ENCODE measurements around the gene LRP3.
"Not testable (repeated sequence)": the region's sequence is repeated elsewhere in the genome, so short reads cannot be mapped to it uniquely, and the experiment has no call there.

Gene LRP3

GRCh38 chr19:33216198-33216830 lies 22.2 kb downstream of the LRP3 start:
- DNase-seq (ENCODE audit: low read depth in 2 of 2): no peak

DNA sequence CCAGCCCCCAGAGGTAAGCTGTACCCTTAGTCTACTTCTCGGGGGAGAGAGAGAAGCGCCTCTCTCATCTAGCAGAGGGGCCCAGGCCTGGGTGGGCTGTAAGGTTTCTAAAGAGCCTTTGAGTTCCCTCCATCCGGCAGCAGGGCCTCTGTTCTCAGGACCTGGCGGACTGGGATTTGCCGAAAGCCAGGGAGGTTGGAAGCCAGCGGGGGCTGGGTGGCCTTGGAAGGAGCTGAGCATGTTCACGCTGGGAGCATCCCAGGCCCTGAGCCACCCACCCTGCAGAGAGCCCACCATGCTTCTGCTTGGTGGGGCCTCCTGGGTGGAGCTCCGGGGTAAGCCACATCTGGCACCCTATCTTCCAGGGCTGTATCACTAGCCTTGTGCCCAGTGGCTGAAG lies 23.8 kb downstream of the LRP3 start:
- no peak for DNase-seq (ENCODE audit: low read depth in 2 of 2)

DNA sequence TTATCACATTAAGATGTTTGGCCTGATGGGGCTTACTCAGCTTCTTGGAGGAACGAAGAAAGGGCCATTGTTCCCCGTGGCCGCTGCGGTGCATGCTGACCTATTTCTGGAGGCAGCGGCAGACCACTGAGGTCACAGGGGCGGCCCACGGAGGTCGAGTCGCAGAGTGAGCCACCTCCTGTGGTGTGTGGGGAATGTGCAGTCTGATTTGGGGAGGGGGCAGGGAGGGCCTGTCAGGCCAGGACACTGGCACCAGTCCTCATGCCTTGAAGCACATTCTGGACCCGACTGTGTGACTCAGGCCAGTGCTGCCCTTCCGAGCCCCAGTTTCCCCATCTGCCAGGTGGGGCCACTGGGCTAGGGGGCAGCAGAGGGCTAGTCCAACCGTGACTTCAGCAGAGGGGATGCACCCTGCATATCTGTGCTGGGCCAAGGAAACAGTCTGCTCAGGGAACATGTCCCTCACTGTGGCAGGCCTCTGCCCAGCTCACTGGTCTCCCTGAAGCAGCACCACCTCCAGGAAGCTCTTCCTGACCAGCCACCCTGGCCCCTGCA lies 25.2 kb downstream of the LRP3 start:
- no peak for DNase-seq (ENCODE audit: low read depth in 2 of 2)

DNA sequence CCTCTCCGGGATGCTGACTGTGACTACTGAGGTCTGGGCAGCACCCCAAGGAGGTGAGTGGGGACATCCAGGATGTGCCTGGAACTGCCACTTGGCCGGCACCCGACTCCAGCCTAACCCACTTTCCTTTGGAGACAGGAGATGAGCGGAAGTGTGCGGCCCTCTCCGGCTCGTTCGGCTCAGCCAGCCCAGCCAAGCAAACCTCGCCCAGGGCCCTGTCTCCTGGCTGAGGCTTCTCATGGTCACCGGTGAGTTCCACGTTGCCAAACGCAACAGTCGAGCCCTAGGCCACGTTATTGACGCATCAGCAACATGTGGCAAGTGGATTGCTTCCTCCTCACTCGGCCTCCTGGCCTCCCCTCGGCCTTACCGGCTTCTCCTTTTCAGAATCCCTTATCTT lies 26.0 kb downstream of the LRP3 start:
- DNase-seq (ENCODE audit: low read depth in 2 of 2): no peak

DNA sequence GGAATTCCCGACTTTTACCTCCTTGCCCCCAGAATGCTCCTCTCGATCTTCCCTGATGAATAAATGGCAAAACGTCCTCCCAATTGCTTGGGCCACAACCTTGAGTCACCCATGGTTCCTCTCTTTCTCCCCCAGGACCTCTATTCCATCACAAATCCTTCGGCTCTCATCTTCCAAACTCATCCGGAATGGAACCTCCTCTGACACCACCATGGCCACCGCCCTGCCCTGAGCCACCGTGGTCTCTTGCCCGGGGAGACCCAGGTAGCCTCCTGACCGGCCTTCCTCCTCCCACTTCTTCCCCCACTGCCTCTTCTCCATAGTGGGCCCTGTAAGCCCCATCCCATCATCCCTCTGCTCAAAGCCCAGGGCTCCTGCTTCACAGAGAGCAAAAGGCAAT lies 26.6 kb downstream of the LRP3 start:
- DNase-seq (ENCODE audit: low read depth in 2 of 2): no peak

- no peak for DNase-seq (ENCODE audit: low read depth in 2 of 2)
Measured at GRCh38 chr19:33221638-33222037, 27.5 kb downstream of the LRP3 start.

DNA sequence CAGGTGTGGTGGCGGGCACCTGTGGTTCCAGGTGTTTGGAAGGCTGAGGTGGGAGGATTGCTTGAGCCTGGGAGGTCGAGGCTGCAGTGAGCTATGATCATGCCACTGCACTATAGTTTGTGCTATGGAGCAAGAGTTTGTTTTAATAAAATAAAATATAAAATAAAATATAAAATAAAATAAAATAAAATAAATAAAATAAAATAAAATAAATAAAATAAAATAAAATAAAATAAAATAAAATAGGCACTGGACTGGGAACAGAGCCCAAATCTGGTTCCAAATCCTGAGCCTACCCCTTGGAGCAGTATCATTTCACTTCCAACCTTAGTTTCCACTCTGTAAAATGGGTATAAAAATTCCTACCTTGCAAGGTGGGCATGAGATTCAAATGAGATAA lies 28.1 kb downstream of the LRP3 start:
- DNase-seq (ENCODE audit: low read depth in 2 of 2): not testable (repeated sequence)

GRCh38 chr19:33224694-33225457 lies 30.7 kb downstream of the LRP3 start:
- no peak for DNase-seq (ENCODE audit: low read depth in 2 of 2)

DNA sequence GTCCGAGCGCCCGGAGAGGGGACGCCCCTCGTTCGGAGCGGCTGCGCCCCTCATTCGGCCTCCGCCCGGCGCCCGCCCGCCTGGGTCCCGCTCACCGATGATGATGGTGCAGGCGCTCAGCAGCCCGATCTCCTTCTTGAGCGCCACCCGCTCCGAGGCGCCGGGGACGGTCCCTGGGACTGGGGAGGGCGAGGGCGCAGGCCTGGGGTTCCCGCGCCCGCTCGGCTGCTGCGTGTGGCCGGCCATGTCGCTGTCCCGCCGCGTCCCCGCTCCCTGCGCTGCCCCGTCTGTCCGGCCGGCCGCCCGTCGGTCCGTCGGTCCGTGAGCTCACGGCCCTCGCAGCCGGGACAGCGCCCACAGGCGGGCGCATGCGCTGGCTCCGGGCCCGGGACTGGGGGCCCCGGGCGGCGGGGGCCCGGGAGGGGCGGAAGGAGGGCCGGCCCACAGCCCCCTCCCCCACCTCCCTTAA lies 31.4 kb downstream of the LRP3 start, which contains the start of gene SLC7A10:
SLC7A10 (minus strand) TSS at position 393 of the 469 bp plus-strand sequence; CDS start at position 246, 147 bp downstream.
- no peak for DNase-seq (ENCODE audit: low read depth in 2 of 2)

GRCh38 chr19:33226550-33227241 lies 32.6 kb downstream of the LRP3 start:
- no peak for DNase-seq (ENCODE audit: low read depth in 2 of 2)

DNA sequence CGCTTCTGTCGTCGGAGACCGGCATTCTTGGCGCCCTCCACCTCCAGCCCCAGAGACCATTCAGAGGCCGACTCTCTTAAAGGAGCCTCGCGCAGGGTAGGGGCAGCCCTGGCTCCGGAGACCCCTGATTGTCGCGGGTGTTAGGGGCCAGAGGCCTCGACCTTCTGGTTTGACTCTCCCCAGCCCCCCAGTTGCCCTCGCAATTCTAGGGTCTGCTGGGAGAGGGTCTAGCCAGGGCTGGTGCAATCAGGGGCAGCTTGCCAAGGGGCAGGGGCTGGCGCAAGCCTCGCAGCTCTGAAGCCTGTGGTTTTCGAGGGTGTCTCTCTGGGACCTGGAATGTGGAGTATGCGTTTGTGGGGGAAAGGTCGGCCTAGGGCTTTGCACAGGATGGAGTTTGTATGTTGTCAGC lies 33.1 kb downstream of the LRP3 start:
- DNase-seq (ENCODE audit: low read depth in 2 of 2): no peak

- no peak for DNase-seq (ENCODE audit: low read depth in 2 of 2)
Measured at GRCh38 chr19:33227870-33228599, 33.9 kb downstream of the LRP3 start.

GRCh38 chr19:33229962-33230361 lies 35.8 kb downstream of the LRP3 start:
- no peak for DNase-seq (ENCODE audit: low read depth in 2 of 2)

- DNase-seq (ENCODE audit: low read depth in 2 of 2): no peak
Measured at GRCh38 chr19:33231511-33231910, 37.4 kb downstream of the LRP3 start.

DNA sequence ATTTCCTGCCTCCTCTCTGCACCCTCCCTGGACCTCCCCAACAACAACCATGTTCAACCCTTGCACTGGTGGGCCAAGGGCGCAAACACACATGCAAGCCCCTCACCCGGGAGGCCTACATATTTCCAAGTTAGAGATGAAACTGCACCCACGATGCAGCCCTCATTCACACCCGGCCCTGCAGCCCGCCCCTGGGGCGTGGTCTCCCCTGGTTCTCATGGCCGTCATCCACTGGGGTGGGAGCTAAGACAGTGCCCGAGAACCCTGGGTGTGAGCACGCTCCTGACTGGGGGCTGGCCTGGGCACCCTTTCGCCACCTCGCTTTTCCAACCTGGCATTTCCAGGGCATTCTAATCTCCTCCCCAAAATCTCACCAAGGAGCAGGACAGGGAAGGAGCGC lies 38.5 kb downstream of the LRP3 start:
- no peak for DNase-seq (ENCODE audit: low read depth in 2 of 2)

DNA sequence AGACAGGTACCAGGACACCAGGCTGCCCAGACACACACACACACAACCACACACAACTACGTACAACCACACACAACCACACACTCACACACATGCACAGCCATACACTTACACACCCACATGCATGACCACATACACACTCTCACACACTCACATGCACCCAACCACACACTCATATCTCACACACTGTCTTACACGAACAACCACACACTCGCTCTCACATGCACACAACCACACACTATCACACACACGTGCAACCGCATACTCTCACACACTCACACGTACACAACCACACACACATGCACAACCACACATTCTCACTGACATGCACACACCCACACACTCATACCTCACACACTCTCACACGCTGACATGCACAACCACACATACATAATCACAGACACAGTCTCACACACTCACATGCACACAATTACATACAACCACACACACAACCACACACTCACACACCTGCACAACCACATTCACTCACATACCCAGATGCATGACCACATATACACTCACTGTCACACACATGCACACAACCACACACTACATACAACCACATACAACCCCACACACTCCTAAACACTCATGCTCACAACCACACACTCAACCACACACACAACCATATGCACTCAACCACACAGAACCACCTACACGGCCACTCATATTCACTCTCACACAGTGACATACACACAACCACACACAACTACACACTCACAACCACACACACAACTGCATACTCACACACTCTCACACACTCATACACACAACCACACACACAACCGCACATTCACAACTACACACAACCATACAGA lies 39.1 kb downstream of the LRP3 start:
- DNase-seq (ENCODE audit: low read depth in 2 of 2): no peak

DNA sequence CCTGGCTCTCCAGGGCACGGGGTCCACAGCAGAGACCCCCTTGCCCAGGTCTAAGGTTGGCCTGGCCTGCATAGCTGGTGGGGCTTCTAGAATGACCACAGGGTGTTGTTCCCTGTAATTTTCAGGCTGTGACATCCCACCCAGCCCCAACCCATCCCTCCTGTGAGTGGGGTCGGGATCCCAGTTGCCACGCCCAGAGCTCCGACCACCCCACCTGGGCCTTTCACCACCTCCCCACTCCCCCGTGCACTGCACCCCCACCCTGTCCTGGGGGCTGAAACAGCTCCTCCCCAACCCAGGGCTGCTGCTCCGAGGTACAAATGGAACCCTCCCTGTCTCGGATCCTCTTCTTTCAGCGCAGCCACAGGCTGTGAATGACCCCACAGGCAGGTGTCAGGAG lies 40.0 kb downstream of the LRP3 start:
- no peak for DNase-seq (ENCODE audit: low read depth in 2 of 2)

GRCh38 chr19:33234736-33235135 lies 40.6 kb downstream of the LRP3 start:
- DNase-seq (ENCODE audit: low read depth in 2 of 2): no peak

GRCh38 chr19:33235269-33235995 lies 41.3 kb downstream of the LRP3 start:
- DNase-seq (ENCODE audit: low read depth in 2 of 2): peak; percentile 55 to 66

DNA sequence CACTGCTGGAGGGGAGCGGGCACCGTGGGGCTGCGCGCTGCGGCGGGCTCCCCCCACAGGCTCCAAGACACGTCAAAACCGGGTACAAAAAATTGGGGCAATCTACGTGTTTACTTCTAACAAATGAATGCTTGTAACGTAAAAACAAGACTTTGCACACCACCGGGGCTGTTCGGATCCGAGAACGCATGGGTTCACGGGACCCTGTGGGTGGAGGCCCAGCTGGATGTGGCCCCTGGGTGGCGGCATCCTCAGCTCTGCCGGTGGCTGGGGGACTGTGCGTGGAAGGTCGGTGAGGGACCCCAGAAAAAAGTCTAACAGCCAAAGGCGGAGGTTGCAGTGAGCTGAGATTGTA lies 41.8 kb downstream of the LRP3 start:
- no peak for DNase-seq (ENCODE audit: low read depth in 2 of 2)

Measured in stimulated activated CD8-positive, alpha-beta memory T cell treated with anti-CD3 and anti-CD28 coated beads, Interleukin-7, amount 100 ng/mL, for 1 hour (primary cell).